PC-9 (cell line): Measurements from ENCODE around the gene ZFHX3.

Experiments
- EZH2 ChIP-seq: fragments of 200-600 bp; sonication (generic); IDR thresholded peaks from 2 replicates; pipeline ENCODE4 v1.8.0; 2017; ENCODE audit warnings: antibody characterized with exemption, low read depth
- TF ChIP-seq, protein P1 (sequence below): fragments of 200-600 bp; sonication (generic); conservative IDR thresholded peaks from 2 replicates; pipeline ENCODE4 v1.6.1; 2017; ENCODE audit warnings: mixed run types, antibody characterized with exemption, mild to moderate bottlenecking, moderate library complexity

- TF ChIP-seq, protein P1, sequence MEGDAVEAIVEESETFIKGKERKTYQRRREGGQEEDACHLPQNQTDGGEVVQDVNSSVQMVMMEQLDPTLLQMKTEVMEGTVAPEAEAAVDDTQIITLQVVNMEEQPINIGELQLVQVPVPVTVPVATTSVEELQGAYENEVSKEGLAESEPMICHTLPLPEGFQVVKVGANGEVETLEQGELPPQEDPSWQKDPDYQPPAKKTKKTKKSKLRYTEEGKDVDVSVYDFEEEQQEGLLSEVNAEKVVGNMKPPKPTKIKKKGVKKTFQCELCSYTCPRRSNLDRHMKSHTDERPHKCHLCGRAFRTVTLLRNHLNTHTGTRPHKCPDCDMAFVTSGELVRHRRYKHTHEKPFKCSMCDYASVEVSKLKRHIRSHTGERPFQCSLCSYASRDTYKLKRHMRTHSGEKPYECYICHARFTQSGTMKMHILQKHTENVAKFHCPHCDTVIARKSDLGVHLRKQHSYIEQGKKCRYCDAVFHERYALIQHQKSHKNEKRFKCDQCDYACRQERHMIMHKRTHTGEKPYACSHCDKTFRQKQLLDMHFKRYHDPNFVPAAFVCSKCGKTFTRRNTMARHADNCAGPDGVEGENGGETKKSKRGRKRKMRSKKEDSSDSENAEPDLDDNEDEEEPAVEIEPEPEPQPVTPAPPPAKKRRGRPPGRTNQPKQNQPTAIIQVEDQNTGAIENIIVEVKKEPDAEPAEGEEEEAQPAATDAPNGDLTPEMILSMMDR: no peak
- no peak for TF ChIP-seq EZH2
Observed at GRCh38 chr16:73028263-73028662, 19.7 kb downstream of the ZFHX3 start.
